ENCODE measurements around the gene RAPGEF6.

- TF ChIP-seq POLR2A (IDR thresholded peaks at IDR 0.05) (no peak), CTCF (IDR thresholded peaks at IDR 0.05) (no peak)
Measured at GRCh38 chr5:131386124-131386523, 248.9 kb downstream of the RAPGEF6 start.
